Heart right ventricle (tissue), 16 donors: ENCODE data around the gene AACS. TPM values are rescaled to one million over a fixed set of nuclear protein-coding genes. Genes with fewer than 3 reads are reported as not detected.

Experiments
- ATAC-seq, 8 donors: fragments of 200-7000 bp; cut with Tn5 transposase; one replicate each; pipeline ENCODE4 v1.9.1; 2020; ENCODE audit warnings: mild to moderate bottlenecking in 8 of 8, moderate library complexity in 8 of 8, moderate number of reproducible peaks in 1 of 8
- DNase-seq, 2 donors: peaks; one replicate each; pipeline ENCODE4 v3.0.0-alpha.2; 2020
- H3K27ac ChIP-seq, 10 donors: fragments of 200-600 bp; sonication (generic) in 2 of 10; one replicate each; pipeline versions ENCODE4 v1.5.0 to v1.8.0; 2020 to 2022; ENCODE audit warnings: mild to moderate bottlenecking in 3 of 10
- H3K27me3 ChIP-seq, 7 donors: fragments of 200-600 bp; one replicate each; pipeline ENCODE4 v1.8.0; 2021 to 2022; ENCODE audit warnings: mild to moderate bottlenecking in 2 of 7
- H3K36me3 ChIP-seq, 9 donors: fragments of 200-600 bp; sonication (generic) in 1 of 9; one replicate each; pipeline versions ENCODE4 v1.5.0 to v1.8.0; 2020 to 2022; ENCODE audit warnings: mild to moderate bottlenecking in 2 of 9
- H3K4me1 ChIP-seq, 9 donors: fragments of 200-600 bp; sonication (generic) in 1 of 9; one replicate each; pipeline versions ENCODE4 v1.5.0 to v1.8.0; 2020 to 2022; ENCODE audit warnings: mild to moderate bottlenecking in 4 of 9
- H3K4me3 ChIP-seq, 10 donors: fragments of 200-600 bp; sonication (generic) in 2 of 10; one replicate each; pipeline versions ENCODE4 v1.5.0 to v1.8.0; 2020 to 2022; ENCODE audit warnings: mild to moderate bottlenecking in 7 of 10, moderate library complexity in 2 of 10
- H3K9me3 ChIP-seq, 11 donors: fragments of 200-600 bp in 10 of 11; sonication (generic) in 2 of 11; one replicate each; pipeline versions ENCODE4 v1.5.0 to v1.8.0; 2013 to 2022; ENCODE audit warnings: mild to moderate bottlenecking in 2 of 11, control low read depth in 1 of 11, moderate library complexity in 1 of 11
- WGBS, 2 donors: extraction: QIAGEN DNeasy Blood & Tissue Kit; methylation state at CpG; one replicate each; pipeline ENCODE4 v1.1.7; 2013; ENCODE audit warnings: inconsistent platforms in 1 of 2; 5-methylcytosine and 5-hydroxymethylcytosine counted together
- intact Hi-C, 10 donors: fragments of 100-400 bp; cut with DNase I; formaldehyde crosslinking; loops; one replicate each; pipeline versions ENCODE4 v1.11.1 to v1.14.2; 2022
- polyA plus RNA-seq, 2 donors: library from polyadenylated mRNA; stranded (reverse); fragments of 200-250 nt; gene quantifications; one replicate each; pipeline ENCODE4 v1.2.3, GENCODE V29; 2013
- total RNA-seq, 10 donors: library from RNA; stranded (reverse); fragmentation: NEBNext Ultra II Directional in 3 of 10; extraction: Animal tissue kit (Norgen Biotek cat#: 25700) in 3 of 10; gene quantifications; one replicate each; pipeline versions ENCODE4 v1.2.1 to v1.2.4, GENCODE V29; 2021 to 2023
- TF ChIP-seq, protein P1 (sequence below), 9 donors: fragments of 200-600 bp; sonication (generic) in 2 of 9; IDR thresholded peaks; one replicate each; pipeline versions ENCODE4 v1.5.0 to v1.8.0; 2021 to 2022; ENCODE audit warnings: antibody characterized with exemption in 9 of 9, mild to moderate bottlenecking in 5 of 9, moderate library complexity in 1 of 9
- donor health status: Arrhythmogenic right ventricular cardiomyopathy.
- donor health status: ischemic (EF 13 %, LVEDD 7.1; RV severe dilation, severe dysfunction).
- donor health status: healthy with polysubstance abuse.
- donor health status: DM: no; HTN: yes; CAD: no.
- donor health status: DM: no; HTN: no; CAD: no.
- donor health status: ischemic (EF 25% LVEDD 6.9; RV normal size, moderate dysfunction).
- donor health status: ischemic (EF 25% LVEDD 5.7; RV mildly dilated, moderate dysfunction).
- donor health status: healthy.
- donor health status: DM: yes; HTN: yes; CAD: no.
- donor health status: Ischemic cardiomyopathy.
- donor health status: ischemic (EF 35%, LVEDD 5.7; RV mildly dilated, moderate dysfunction).
- donor health status: nonischemic (EF 11% LVEDD 7.7; RV severe dilation, severe dysfunction).
- donor health status: DM: yes; HTN: yes; CAD: no.
- donor health status: PGD.
- donor health status: ischemic (EF 29% LVEDD 5.4; RV normal size, mild dysfunction).
- donor health status: nonischemic (EF 23%, LVEDD 6.1; RV moderate dilation, normal function).

AACS gene
- total and polyA plus RNA-seq, 12 donors: 8.5 to 19.4 (median 12.1) TPM

DNA sequence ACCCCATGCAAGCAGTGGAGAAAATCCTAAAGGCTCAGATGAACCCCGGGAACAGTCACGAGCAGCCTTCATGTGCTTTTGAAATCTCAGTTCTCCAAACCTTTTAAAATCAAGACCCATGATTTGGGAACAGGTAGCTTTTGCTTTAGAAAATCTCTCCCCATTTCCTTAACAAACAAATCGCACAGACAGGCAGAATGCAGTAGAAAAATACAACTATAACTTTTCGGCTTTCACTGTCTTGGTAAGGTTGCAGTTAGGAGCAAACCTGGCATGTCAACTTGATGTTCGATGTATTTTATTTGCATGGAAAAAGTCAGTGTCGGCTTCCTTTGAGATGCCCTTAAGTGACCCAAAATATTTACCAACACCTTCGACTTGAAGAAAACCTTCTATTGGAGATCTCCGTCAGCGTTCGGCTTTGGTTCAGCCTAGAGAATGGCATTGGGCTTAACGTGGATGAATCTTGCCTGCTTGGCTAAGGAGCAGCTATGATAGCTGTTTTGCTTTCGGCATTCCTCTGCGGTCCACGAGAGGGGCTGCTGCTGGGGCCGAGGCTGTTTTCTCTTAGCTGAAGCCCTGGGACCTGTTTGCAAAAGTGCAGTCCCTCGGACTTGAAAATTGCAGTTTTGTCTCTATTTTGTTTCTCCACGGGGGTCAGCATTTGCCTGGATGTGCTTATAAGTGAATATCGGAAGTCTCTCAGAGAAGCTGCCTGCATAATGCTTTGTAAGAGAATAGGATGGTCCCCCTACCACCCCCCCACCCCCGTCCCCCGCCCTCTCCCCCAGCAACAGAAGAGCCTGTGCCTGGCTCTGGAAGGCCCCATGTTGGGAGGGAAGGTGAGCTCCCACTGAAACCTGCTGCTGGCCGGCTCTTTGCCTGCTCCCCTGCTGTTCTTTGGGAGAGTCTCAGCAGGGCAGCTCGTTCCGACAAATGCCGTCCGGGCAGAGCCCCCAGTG lies 122.8 kb downstream of the AACS start:
- 1 to 2% methylated on average over 25 of the region's 25 CpGs for WGBS, 2 donors
- Histone ChIP-seq H3K36me3 (no peaks in the 10 kb centered on the region), H3K27ac (no peak overlapping the region), H3K4me3 (peak overlapping the region in 2 of 10 donors; percentile 33 to 37), H3K27me3 (peaks cover 7 to 80% (median 65%) of the 10 kb centered on the region in 7 donors), H3K9me3 (no peaks in the 10 kb centered on the region), H3K4me1 (peaks cover 3 to 28% (median 10%) of the 10 kb centered on the region in 9 donors)
- TF ChIP-seq, protein P1, sequence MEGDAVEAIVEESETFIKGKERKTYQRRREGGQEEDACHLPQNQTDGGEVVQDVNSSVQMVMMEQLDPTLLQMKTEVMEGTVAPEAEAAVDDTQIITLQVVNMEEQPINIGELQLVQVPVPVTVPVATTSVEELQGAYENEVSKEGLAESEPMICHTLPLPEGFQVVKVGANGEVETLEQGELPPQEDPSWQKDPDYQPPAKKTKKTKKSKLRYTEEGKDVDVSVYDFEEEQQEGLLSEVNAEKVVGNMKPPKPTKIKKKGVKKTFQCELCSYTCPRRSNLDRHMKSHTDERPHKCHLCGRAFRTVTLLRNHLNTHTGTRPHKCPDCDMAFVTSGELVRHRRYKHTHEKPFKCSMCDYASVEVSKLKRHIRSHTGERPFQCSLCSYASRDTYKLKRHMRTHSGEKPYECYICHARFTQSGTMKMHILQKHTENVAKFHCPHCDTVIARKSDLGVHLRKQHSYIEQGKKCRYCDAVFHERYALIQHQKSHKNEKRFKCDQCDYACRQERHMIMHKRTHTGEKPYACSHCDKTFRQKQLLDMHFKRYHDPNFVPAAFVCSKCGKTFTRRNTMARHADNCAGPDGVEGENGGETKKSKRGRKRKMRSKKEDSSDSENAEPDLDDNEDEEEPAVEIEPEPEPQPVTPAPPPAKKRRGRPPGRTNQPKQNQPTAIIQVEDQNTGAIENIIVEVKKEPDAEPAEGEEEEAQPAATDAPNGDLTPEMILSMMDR (IDR thresholded peaks at IDR 0.05): no peak
- intact Hi-C loops: loop anchor here in 7 of 10 donors (5.0 to 10.0 kb wide), 5 partner anchors 137 to 1687 kb away; no protein-coding TSS in a partner anchor
- ATAC-seq (no peak), DNase-seq (no peak)

DNA sequence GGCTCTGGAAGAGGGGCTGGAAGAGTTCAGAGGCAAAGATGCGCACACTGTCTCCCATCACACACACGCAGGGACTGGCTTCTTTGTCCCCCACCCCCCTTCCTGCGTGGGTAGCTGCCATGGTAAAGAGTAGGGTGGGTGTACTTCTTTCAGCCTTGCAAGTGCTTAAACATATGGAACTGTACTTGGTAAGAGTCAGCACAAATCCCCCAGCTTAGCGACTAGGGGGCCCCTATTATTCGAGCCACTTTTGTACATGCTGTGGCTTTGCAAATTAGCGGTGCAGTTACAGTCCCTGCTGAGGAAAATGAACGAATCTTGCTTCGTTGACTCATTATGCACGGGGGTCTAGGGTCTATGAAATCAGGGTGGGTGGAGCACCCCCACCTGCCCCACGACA lies 123.8 kb downstream of the AACS start:
- Histone ChIP-seq H3K9me3 (no peaks in the 10 kb centered on the region), H3K4me1 (peaks cover 3 to 24% (median 10%) of the 10 kb centered on the region in 9 donors), H3K27ac (no peak overlapping the region), H3K36me3 (no peaks in the 10 kb centered on the region), H3K27me3 (peaks cover 7 to 81% (median 75%) of the 10 kb centered on the region in 7 donors), H3K4me3 (no peak overlapping the region)
- ATAC-seq (no peak), DNase-seq (no peak)
- TF ChIP-seq, protein P1 (IDR thresholded peaks at IDR 0.05): no peak
- intact Hi-C loops: loop anchor here in 7 of 10 donors (5.0 to 10.0 kb wide), 5 partner anchors 136 to 1686 kb away; no protein-coding TSS in a partner anchor
- WGBS, 2 donors: 8 to 17% methylated on average over 10 of the region's 10 CpGs

- H3K4me3 ChIP-seq: no peak overlapping the region
- H3K9me3 ChIP-seq: no peaks in the 10 kb centered on the region
- intact Hi-C loops: loop anchor here in 7 of 10 donors (5.0 to 10.0 kb wide), 5 partner anchors 135 to 1685 kb away; no protein-coding TSS in a partner anchor
- DNase-seq: no peak
- TF ChIP-seq, protein P1 (IDR thresholded peaks at IDR 0.05): no peak
- no peak for ATAC-seq
- no peaks in the 10 kb centered on the region for H3K36me3 ChIP-seq
- WGBS, 2 donors: 21 to 28% methylated on average over 8 of the region's 8 CpGs
- no peak overlapping the region for H3K27ac ChIP-seq
- H3K27me3 ChIP-seq: peaks cover 7 to 82% (median 75%) of the 10 kb centered on the region in 7 donors
- H3K4me1 ChIP-seq: peaks cover 3 to 24% (median 10%) of the 10 kb centered on the region in 9 donors
Observed at GRCh38 chr12:125189502-125189901, 124.3 kb downstream of the AACS start.

GRCh38 chr12:125191361-125192087 lies 126.3 kb downstream of the AACS start:
- Histone ChIP-seq H3K4me3 (no peak overlapping the region), H3K27ac (no peak overlapping the region), H3K27me3 (peaks cover 7 to 79% (median 72%) of the 10 kb centered on the region in 7 donors), H3K36me3 (no peaks in the 10 kb centered on the region), H3K9me3 (no peaks in the 10 kb centered on the region), H3K4me1 (peaks cover 3 to 19% (median 9%) of the 10 kb centered on the region in 9 donors)
- DNase-seq: no peak
- WGBS, 2 donors: 71 to 73% methylated on average over 10 of the region's 10 CpGs
- TF ChIP-seq, protein P1 (IDR thresholded peaks at IDR 0.05): no peak
- intact Hi-C loops: no loop called here
- no peak for ATAC-seq
